Left cardiac atrium (tissue), 4 donors: Measurements from ENCODE around the gene CRYBG2. TPM values are rescaled to one million over a fixed set of nuclear protein-coding genes. Genes with fewer than 3 reads are reported as not detected.

Source experiments
- ATAC-seq, 2 donors: fragments of 200-7000 bp; cut with Tn5 transposase; one replicate each; pipeline ENCODE4 v1.9.1; 2020; ENCODE audit warnings: mild to moderate bottlenecking in 2 of 2, moderate library complexity in 2 of 2
- DNase-seq: peaks from one replicate; pipeline ENCODE4 v3.0.0-alpha.2; 2020
- intact Hi-C, 2 donors: fragments of 100-400 bp; cut with DNase I; formaldehyde crosslinking; loops; one replicate each; pipeline versions ENCODE4 v1.14.1 to v1.15.1; 2022 to 2023
- total RNA-seq, 2 donors: library from RNA; stranded (reverse); fragmentation: NEBNext Ultra II Directional; extraction: Animal tissue kit (Norgen Biotek cat#: 25700); gene quantifications; one replicate each; pipeline ENCODE4 v1.2.1, GENCODE V29; 2021
- donor health status: DM: no; HTN: yes; CAD: no.
- donor health status: DM: no; HTN: yes; CAD: no; lungs with severe emphysema.
- donor health status: DM: yes; HTN: yes; CAD: no.
- donor health status: Dilated cardiomyopathy.

Gene CRYBG2
- total RNA-seq, 2 donors from 2014 or later, result not detected

- ATAC-seq, result no peak
- intact Hi-C loops, result no loop called here
- DNase-seq, result no peak
Observed at GRCh38 chr1:26288311-26288941, 65.5 kb downstream of the CRYBG2 start.

GRCh38 chr1:26287811-26288210, 66.1 kb downstream of the CRYBG2 start:
- no peak for ATAC-seq
- DNase-seq, result no peak
- intact Hi-C loops, result no loop called here

- peak; percentile 61 for DNase-seq
- ATAC-seq, result peak; percentile 18 to 25
- intact Hi-C loops, result no loop called here
Observed at GRCh38 chr1:26287033-26287711, 66.8 kb downstream of the CRYBG2 start.

GRCh38 chr1:26286064-26286416, 67.9 kb downstream of the CRYBG2 start:
- no peak for DNase-seq
- intact Hi-C loops, result no loop called here
- no peak for ATAC-seq

GRCh38 chr1:26285366-26286063, 68.4 kb downstream of the CRYBG2 start:
- intact Hi-C loops, result loop anchor here in 1 of 2 donors (2.0 kb wide), 1 partner anchor 35 kb away; no protein-coding TSS in a partner anchor
- DNase-seq (no peak), ATAC-seq (no peak)

- DNase-seq (peak; percentile 91), ATAC-seq (peak; percentile 36 to 39)
- intact Hi-C loops, result loop anchor here in 1 of 2 donors (2.0 kb wide), 1 partner anchor 36 kb away; no protein-coding TSS in a partner anchor
Observed at GRCh38 chr1:26284597-26285347, 69.2 kb downstream of the CRYBG2 start.

- DNase-seq (no peak), ATAC-seq (no peak)
- intact Hi-C loops, result loop anchor here in 1 of 2 donors (2.0 kb wide), 1 partner anchor 37 kb away; no protein-coding TSS in a partner anchor
Observed at GRCh38 chr1:26283871-26284596, 69.9 kb downstream of the CRYBG2 start.

- ATAC-seq (no peak), DNase-seq (no peak)
- intact Hi-C loops, result no loop called here
Observed at GRCh38 chr1:26283279-26283853, 70.6 kb downstream of the CRYBG2 start.

- intact Hi-C loops, result no loop called here
- DNase-seq (no peak), ATAC-seq (no peak)
Observed at GRCh38 chr1:26282401-26282918, 71.5 kb downstream of the CRYBG2 start.

GRCh38 chr1:26281971-26282370, 72.0 kb downstream of the CRYBG2 start:
- no peak for DNase-seq
- no peak for ATAC-seq
- intact Hi-C loops, result no loop called here

GRCh38 chr1:26281091-26281958, 72.6 kb downstream of the CRYBG2 start:
- intact Hi-C loops, result no loop called here

GRCh38 chr1:26280333-26281042, 73.4 kb downstream of the CRYBG2 start:
- DNase-seq, result no peak
- intact Hi-C loops, result no loop called here
- ATAC-seq, result peak in 1 of 2 donors; percentile 2

More at GRCh38 chr1:26281091-26281958, 72.6 kb downstream of the CRYBG2 start:
- no peak for DNase-seq
- ATAC-seq, result no peak

GRCh38 chr1:26279456-26280332, 74.2 kb downstream of the CRYBG2 start, which contains the start of gene SH3BGRL3:
SH3BGRL3 (plus strand) TSS chr1:26280086; CDS start chr1:26280156, 70 bp downstream.
- DNase-seq (peak; percentile 93), ATAC-seq (peak; percentile 76 to 86)
- intact Hi-C loops, result loop anchor here in 1 of 2 donors (10.0 kb wide), 1 partner anchor 45 kb away; no protein-coding TSS in a partner anchor

- intact Hi-C loops, result loop anchor here in 1 of 2 donors (10.0 kb wide), 1 partner anchor 46 kb away; no protein-coding TSS in a partner anchor
- ATAC-seq (peak in 1 of 2 donors; percentile 3), DNase-seq (no peak)
Observed at GRCh38 chr1:26278724-26279455, 75.0 kb downstream of the CRYBG2 start.

- peak in 1 of 2 donors; percentile 4 for ATAC-seq
- intact Hi-C loops, result loop anchor here in 1 of 2 donors (10.0 kb wide), 1 partner anchor 46 kb away; no protein-coding TSS in a partner anchor
- peak; percentile 82 for DNase-seq
Observed at GRCh38 chr1:26278303-26278702, 75.6 kb downstream of the CRYBG2 start.
